NCI-H748 (cell line): ENCODE results near the gene GABBR2.

Source experiments
- DNase-seq: peaks from one replicate; lab custom pipeline; 2025; ENCODE audit not compliant: unreplicated experiment; lab: John Stamatoyannopoulos, UW

Gene GABBR2

DNA sequence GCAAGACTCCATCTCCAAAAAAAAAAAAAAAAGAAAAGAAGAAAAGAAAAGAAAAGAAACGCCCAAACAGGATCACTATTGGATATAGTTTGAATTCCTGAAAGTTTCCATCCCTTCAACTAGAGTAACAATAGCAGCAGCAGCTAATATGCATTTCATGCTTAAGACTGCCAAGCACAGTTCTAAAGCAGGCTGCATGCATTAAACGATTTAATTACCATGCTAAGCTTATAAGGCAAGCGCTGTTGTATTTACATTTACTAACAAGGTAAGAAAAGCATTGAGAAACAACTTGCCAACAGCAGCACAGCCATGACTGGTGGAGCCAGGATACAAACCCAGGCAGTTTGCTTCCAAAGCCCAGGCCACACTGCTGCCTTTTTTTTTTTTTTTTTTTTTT is 466.3 kb downstream of the GABBR2 start:
- no peak for DNase-seq

DNA sequence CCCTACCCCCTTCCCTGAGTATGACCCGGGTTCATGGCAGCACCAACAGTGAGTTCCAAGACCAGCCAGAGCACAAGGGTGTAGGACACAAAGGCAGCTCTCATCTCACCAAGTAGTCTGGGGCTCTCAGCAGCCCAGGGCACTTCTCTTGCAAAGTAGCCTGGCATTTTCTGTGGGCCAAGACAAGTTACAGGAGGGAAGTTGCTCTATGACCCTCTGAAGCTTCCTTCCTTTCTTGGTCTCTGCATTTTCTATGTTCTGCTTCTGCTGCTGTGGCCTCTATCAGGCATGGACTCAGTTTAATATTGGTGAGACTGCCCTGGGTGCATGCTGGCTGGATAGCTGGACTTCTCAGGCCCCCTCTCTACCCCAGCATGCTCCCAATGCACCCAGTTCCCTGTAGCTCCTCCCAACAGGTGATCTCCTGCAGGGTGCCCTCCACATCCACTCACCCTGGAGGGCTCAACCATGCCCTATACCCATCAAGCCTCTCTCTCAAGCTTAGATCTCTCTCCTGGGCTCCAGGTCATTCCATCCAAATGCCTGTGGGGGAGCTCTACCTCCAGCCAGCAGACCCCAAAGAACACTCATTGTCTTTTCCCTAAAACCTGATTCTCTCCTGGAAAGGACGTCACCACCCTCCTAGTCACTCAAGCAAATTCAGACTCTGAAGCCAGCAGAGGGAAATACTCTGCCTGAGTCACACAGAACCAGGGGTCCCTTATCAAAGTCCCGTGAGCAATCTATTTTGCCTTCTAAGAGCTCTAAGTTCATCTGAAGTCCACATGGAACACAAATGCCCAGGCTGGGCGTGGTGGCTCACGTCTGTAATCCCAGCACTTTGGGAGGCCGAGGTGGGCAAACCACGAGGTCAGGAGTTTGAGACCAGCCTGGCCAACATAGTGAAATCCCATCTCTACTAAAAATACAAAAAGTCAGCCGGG is 467.1 kb downstream of the GABBR2 start:
- no peak for DNase-seq

DNA sequence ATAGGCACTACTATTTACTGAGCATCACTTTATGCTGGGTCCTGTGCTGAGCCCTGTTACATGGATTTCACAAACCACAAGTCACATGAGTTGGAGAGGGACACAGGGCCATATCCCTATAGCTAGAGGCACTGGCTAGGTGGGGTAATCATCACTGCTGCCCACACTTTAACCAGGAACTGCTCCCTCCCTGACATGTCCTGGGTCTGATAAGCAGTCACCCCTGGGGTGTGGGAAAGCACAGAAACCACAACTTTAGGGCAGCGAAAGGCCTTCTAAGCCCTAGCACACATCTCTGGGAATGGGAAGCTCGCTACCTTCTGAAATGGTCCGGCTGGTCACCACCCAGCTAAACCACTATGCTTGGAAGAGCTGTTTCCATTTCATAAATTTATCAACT is 468.3 kb downstream of the GABBR2 start:
- no peak for DNase-seq
